ENCODE results near the gene ZDHHC5.

ZDHHC5 gene

GRCh38 chr11:57727185-57727584 is 59.3 kb downstream of the ZDHHC5 start:
- Mint-ChIP-seq H3K27ac (no peak overlapping the region), H3K27me3 (ENCODE audit: low read depth) (no peaks in the 10 kb centered on the region), H3K9me3 (no peaks in the 10 kb centered on the region), H3K4me3 (no peak overlapping the region), H3K36me3 (ENCODE audit: low read depth) (peaks cover 9% of the 10 kb centered on the region), H3K4me1 (no peaks in the 10 kb centered on the region)
- TF ChIP-seq CTCF (IDR thresholded peaks at IDR 0.05; ENCODE audit: unreplicated experiment in 3 of 3) = no peak

- no peak overlapping the region for H3K27ac Mint-ChIP-seq
- H3K4me1 Mint-ChIP-seq = no peaks in the 10 kb centered on the region
- no peaks in the 10 kb centered on the region for H3K27me3 Mint-ChIP-seq (ENCODE audit: low read depth)
- TF ChIP-seq CTCF (IDR thresholded peaks at IDR 0.05; ENCODE audit: unreplicated experiment in 3 of 3) = no peak
- no peak overlapping the region for H3K4me3 Mint-ChIP-seq
- no peaks in the 10 kb centered on the region for H3K9me3 Mint-ChIP-seq
- peaks cover 9% of the 10 kb centered on the region for H3K36me3 Mint-ChIP-seq (ENCODE audit: low read depth)
Measured at GRCh38 chr11:57728829-57729228, 60.9 kb downstream of the ZDHHC5 start.

- H3K27me3 Mint-ChIP-seq (ENCODE audit: low read depth) = no peaks in the 10 kb centered on the region
- no peak overlapping the region for H3K27ac Mint-ChIP-seq
- no peaks in the 10 kb centered on the region for H3K9me3 Mint-ChIP-seq
- peaks cover 13% of the 10 kb centered on the region for H3K36me3 Mint-ChIP-seq (ENCODE audit: low read depth)
- no peaks in the 10 kb centered on the region for H3K4me1 Mint-ChIP-seq
- H3K4me3 Mint-ChIP-seq = no peak overlapping the region
- TF ChIP-seq CTCF (IDR thresholded peaks at IDR 0.05; ENCODE audit: unreplicated experiment in 3 of 3) = no peak
Measured at GRCh38 chr11:57729479-57729878, 61.6 kb downstream of the ZDHHC5 start.

GRCh38 chr11:57732661-57733060 is 64.7 kb downstream of the ZDHHC5 start:
- peaks cover 20% of the 10 kb centered on the region for H3K36me3 Mint-ChIP-seq (ENCODE audit: low read depth)
- no peak overlapping the region for H3K4me3 Mint-ChIP-seq
- H3K9me3 Mint-ChIP-seq = no peaks in the 10 kb centered on the region
- H3K27me3 Mint-ChIP-seq (ENCODE audit: low read depth) = no peaks in the 10 kb centered on the region
- no peak overlapping the region for H3K27ac Mint-ChIP-seq
- no peak for TF ChIP-seq CTCF (IDR thresholded peaks at IDR 0.05; ENCODE audit: unreplicated experiment in 3 of 3)
- H3K4me1 Mint-ChIP-seq = no peaks in the 10 kb centered on the region

- no peak for TF ChIP-seq CTCF (IDR thresholded peaks at IDR 0.05; ENCODE audit: unreplicated experiment in 3 of 3)
- H3K27ac Mint-ChIP-seq = peak overlapping the region in 1 of 3 experiments; percentile 72
Measured at GRCh38 chr11:57735619-57736298, 67.8 kb downstream of the ZDHHC5 start.

More at GRCh38 chr11:57735619-57736298, 67.8 kb downstream of the ZDHHC5 start:
- peaks cover 35% of the 10 kb centered on the region for H3K36me3 Mint-ChIP-seq (ENCODE audit: low read depth)
- no peaks in the 10 kb centered on the region for H3K9me3 Mint-ChIP-seq
- peaks cover under 1% of the 10 kb centered on the region for H3K4me1 Mint-ChIP-seq
- no peak overlapping the region for H3K4me3 Mint-ChIP-seq
- H3K27me3 Mint-ChIP-seq (ENCODE audit: low read depth) = no peaks in the 10 kb centered on the region
